Motor neuron (in vitro differentiated cells): Measurements from ENCODE around the gene FAM168A. TPM values are rescaled to one million over a fixed set of nuclear protein-coding genes. Genes with fewer than 3 reads are reported as not detected.

ENCODE experiments used
- ATAC-seq, 8 experiments: fragments of 200-7000 bp; cut with Tn5 transposase; replicated peaks in 6 of 8; 2 replicates each; pipeline ENCODE4 v1.8.0; 2021; ENCODE audit warnings: mild to moderate bottlenecking in 8 of 8, moderate library complexity in 8 of 8
- H3K27ac ChIP-seq, 2 donors: fragments of 250-450 bp; sonication (Bioruptor Pico); 2 replicates each; pipeline ENCODE4 v1.9.0; 2021; ENCODE audit warnings: antibody characterized with exemption in 2 of 2, mild to moderate bottlenecking in 2 of 2, moderate library complexity in 1 of 2
- H3K4me1 ChIP-seq, 2 donors: fragments of 250-450 bp; sonication (Bioruptor Pico); replicated peaks in 1 of 2; 2 replicates each; pipeline ENCODE4 v1.6.1; 2021; ENCODE audit warnings: antibody characterized with exemption in 2 of 2, mild to moderate bottlenecking in 2 of 2, moderate library complexity in 1 of 2
- H3K4me3 ChIP-seq, 5 donors: fragments of 250-450 bp; sonication (Bioruptor Pico); 2 replicates each; pipeline ENCODE4 v1.9.0; 2021; ENCODE audit warnings: antibody characterized with exemption in 5 of 5, mild to moderate bottlenecking in 5 of 5, moderate library complexity in 4 of 5
- WGBS, 10 experiments: fragments of 450-650 bp; shearing (Covaris generic); methylation state at CpG; one replicate each; pipeline ENCODE4 v1.0.0; 2022; 5-methylcytosine and 5-hydroxymethylcytosine counted together
- in situ Hi-C, 9 experiments: fragments of 400-800 bp; cut with MboI; loops; one replicate each; pipeline ENCODE4 v1.15.0; 2021; ENCODE audit warnings: low sequenced_read_pairs in 9 of 9, low pct_unique_long_range_greater_than_20kb in 2 of 9; ENCODE audit not compliant: unreplicated experiment in 9 of 9
- total RNA-seq, 8 experiments: library from RNA; unstranded; fragments of 300-600 nt; gene quantifications; 2 replicates each; pipeline versions ENCODE4 v1.2.3 to v1.2.4, GENCODE V29; 2022

The FAM168A gene
- total RNA-seq, 8 experiments from 2014 or later: 33.2 to 82.3 (median 47.1) TPM

DNA sequence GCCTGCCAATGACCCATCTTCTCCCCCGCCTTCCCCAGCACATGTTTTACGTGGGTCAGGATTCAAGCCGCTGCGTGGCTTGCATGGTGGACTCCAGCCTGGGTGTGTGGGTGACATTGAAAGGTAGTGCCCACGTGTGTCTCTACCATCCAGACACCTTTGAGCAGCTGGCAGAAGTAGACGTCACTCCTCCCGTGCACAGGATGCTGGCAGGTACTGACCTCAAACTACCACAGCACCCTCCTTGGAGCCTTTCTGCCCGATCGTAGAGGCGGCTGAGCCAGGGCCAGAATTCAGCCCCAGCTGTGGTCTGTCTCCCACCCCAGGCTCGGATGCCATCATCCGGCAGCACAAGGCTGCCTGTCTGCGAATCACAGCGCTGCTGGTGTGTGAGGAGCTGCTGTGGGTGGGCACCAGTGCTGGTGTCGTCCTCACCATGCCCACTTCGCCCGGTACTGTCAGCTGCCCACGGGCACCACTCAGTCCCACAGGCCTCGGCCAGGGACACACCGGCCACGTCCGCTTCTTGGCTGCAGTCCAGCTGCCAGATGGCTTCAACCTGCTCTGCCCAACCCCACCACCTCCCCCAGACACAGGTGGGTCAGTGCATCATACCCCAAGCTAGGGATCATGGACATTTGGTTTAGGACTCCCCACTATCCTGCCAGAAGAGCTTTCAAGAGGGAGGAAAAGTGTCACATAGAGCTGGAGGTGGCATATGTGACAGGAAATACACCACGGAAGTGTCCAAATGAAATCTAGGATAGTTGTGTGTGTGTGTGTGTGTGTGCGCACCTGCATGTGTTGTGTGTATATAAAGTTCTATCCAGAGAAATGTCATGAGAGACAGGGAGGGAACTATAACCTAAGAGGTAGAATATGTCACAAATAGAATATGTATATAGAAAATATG lies 232.3 kb downstream of the FAM168A start:
- no peak for ATAC-seq
- no peak overlapping the region for H3K27ac ChIP-seq
- 83 to 100% (median 96%) methylated on average over 1 to 5 of the region's 24 CpGs; no CpG with 5 or more reads in 4 of the 10 experiments for WGBS, 10 experiments

GRCh38 chr11:73363147-73363546 lies 234.8 kb downstream of the FAM168A start:
- in situ Hi-C loops: no loop called here
- ATAC-seq: no peak
- 100% methylated on average over 1 of the region's 9 CpGs; no CpG with 5 or more reads in 9 of the 10 experiments for WGBS, 10 experiments
- H3K4me3 ChIP-seq: no peak overlapping the region
- no peak overlapping the region for H3K27ac ChIP-seq
- peaks cover 0 to 4% of the 10 kb centered on the region in 2 donors for H3K4me1 ChIP-seq

More for the DNA sequence above, 232.3 kb downstream of the FAM168A start:
- H3K4me3 ChIP-seq: no peak overlapping the region
- H3K4me1 ChIP-seq: peaks cover 0 to 4% of the 10 kb centered on the region in 2 donors
- in situ Hi-C loops: no loop called here

DNA sequence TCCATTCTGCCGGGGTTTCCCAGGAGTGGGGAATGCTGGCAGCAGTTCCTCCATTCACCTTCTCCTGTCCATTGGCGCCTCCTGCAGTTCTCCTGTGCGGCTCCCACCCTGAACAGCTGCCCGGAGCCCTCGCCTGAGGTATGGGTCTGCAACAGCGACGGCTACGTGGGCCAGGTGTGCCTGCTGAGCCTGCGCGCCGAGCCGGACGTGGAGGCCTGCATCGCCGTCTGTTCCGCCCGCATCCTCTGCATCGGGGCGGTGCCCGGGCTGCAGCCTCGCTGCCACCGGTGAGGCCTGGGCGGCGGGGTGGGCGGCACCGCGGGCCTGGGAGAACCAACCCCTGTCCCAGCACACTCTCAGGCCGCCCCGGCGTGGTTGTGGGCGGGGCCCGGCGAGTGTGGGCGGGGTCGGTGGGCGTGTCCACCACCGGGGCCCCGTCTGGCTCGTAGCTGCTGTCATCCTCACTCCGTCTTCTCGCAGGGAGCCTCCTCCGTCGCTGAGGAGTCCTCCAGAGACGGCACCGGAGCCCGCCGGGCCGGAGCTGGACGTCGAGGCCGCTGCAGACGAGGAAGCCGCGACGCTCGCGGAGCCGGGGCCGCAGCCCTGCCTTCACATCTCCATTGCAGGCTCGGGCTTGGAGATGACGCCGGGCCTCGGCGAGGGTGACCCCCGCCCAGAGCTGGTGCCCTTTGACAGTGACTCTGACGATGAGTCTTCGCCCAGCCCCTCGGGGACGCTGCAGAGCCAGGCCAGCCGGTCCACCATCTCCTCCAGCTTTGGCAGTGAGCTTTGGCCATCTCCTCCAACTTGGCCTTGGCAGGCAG lies 235.7 kb downstream of the FAM168A start:
- WGBS, 10 experiments: 20 to 100% (median 81%) methylated on average over 1 to 9 of the region's 70 CpGs; no CpG with 5 or more reads in 6 of the 10 experiments
- H3K27ac ChIP-seq: no peak overlapping the region
- peak in 5 of 8 experiments; percentile 52 to 88 (median 69) for ATAC-seq
- in situ Hi-C loops: no loop called here
- H3K4me1 ChIP-seq: peaks cover 0 to 4% of the 10 kb centered on the region in 2 donors
- H3K4me3 ChIP-seq: no peak overlapping the region

- in situ Hi-C loops: no loop called here
- WGBS, 10 experiments: 84 to 100% (median 98%) methylated on average over 1 to 4 of the region's 8 CpGs; no CpG with 5 or more reads in 4 of the 10 experiments
- ATAC-seq: no peak
- no peak overlapping the region for H3K4me3 ChIP-seq
- H3K4me1 ChIP-seq: peaks cover 0 to 4% of the 10 kb centered on the region in 2 donors
- H3K27ac ChIP-seq: no peak overlapping the region
Measured at GRCh38 chr11:73360743-73361369, 237.1 kb downstream of the FAM168A start.

DNA sequence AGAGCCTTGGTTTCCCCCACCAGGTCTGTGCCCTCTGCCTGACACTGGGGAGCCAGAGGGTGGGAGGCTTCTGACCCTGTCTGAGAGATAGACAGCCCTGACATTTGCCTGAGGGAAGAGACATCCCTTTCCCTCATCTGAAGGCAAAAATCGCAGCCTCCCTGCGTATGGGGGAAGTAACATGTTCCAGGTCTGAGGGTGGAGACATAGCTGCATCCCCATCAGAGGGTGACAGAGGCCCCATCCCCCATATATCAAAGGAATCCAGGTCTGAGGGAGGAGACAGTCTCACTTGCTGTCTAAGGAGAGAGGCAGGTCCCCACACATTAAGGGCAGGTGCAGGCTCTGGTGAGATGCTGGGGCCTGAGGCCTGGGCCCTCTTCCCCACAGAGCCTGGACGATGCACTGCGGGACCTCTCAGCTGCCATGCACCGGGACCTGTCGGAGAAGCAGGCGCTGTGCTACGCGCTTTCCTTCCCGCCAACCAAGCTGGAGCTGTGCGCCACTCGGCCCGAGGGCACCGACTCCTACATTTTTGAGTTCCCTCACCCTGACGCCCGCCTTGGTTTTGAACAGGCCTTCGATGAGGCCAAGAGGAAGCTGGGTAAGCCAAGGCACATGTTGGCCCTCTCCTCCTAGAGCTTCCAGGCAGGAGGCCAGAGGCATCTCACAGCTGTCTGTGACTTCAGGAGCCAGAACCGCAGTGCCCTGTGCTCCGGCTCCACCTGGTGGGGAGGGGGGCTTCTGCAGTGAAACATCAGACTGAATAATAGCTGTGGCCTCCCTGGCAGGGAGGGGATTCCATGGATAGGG lies 237.8 kb downstream of the FAM168A start:
- Histone ChIP-seq H3K4me1 (peaks cover 0 to 4% of the 10 kb centered on the region in 2 donors), H3K27ac (no peak overlapping the region), H3K4me3 (no peak overlapping the region)
- peak in 1 of 8 experiments; percentile 79 for ATAC-seq
- in situ Hi-C loops: no loop called here
- 37 to 100% (median 78%) methylated on average over 2 to 3 of the region's 19 CpGs; no CpG with 5 or more reads in 5 of the 10 experiments for WGBS, 10 experiments

GRCh38 chr11:73359341-73359740 lies 238.6 kb downstream of the FAM168A start:
- ATAC-seq: peak in 4 of 8 experiments; percentile 20 to 60 (median 30)
- Histone ChIP-seq H3K4me1 (peaks cover 0 to 4% of the 10 kb centered on the region in 2 donors), H3K27ac (no peak overlapping the region), H3K4me3 (no peak overlapping the region)
- WGBS, 10 experiments: 27 to 91% (median 77%) methylated on average over 1 to 7 of the region's 11 CpGs; no CpG with 5 or more reads in 4 of the 10 experiments
- in situ Hi-C loops: no loop called here

- 67 to 100% (median 87%) methylated on average over 1 to 5 of the region's 5 CpGs; no CpG with 5 or more reads in 5 of the 10 experiments for WGBS, 10 experiments
- Histone ChIP-seq H3K27ac (no peak overlapping the region), H3K4me3 (no peak overlapping the region), H3K4me1 (peaks cover 0 to 4% of the 10 kb centered on the region in 2 donors)
- no peak for ATAC-seq
- in situ Hi-C loops: no loop called here
Measured at GRCh38 chr11:73358071-73358470, 239.8 kb downstream of the FAM168A start.

DNA sequence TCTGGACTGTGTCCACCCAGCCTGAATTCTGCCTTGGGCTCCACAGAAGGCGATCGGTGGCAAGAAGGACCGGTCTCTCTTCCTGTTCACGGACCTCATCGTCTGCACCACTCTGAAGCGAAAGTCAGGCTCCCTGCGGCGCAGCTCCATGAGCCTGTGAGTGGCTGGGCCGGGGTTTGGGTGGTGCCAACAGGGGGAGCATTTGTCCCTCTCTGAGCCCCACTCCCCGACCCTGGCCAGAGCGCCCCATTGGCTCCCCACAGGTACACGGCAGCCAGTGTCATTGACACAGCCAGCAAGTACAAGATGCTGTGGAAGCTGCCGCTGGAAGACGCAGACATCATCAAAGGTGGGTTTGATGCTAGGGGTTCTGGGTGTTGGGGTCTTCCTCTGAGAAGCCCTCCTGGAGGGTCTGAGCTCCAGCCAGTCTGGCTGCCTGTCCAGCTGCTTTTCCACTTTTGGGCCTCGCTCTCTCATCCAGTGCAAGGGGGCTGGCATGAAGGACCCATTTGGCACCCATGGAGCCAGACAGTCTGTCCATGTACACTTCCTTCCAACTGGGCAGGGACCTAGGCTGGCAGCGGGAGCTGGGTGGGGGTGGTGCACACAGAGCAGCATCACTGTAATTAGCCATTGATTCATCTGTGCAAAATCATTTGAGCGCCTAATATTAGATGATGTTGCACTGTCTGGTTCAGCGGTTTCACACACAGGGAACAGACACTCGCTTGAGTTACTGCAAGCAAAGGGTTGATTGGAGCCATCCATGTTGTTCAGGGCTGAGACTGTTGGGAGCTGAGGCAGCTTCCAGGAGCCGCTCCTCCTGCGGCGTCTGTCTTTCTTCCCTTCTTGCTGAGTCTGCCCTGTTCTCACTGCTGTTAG lies 240.7 kb downstream of the FAM168A start:
- H3K27ac ChIP-seq: no peak overlapping the region
- peaks cover 0 to 4% of the 10 kb centered on the region in 2 donors for H3K4me1 ChIP-seq
- ATAC-seq: peak in 1 of 8 experiments; percentile 18
- no peak overlapping the region for H3K4me3 ChIP-seq
- WGBS, 10 experiments: 75 to 96% (median 91%) methylated on average over 2 to 5 of the region's 22 CpGs; no CpG with 5 or more reads in 5 of the 10 experiments
- in situ Hi-C loops: no loop called here

- H3K27ac ChIP-seq: no peak overlapping the region
- peak in 4 of 8 experiments; percentile 39 to 97 (median 87) for ATAC-seq
- H3K4me3 ChIP-seq: no peak overlapping the region
- 20 to 100% (median 88%) methylated on average over 1 to 4 of the region's 4 CpGs; no CpG with 5 or more reads in 4 of the 10 experiments for WGBS, 10 experiments
- H3K4me1 ChIP-seq: no peaks in the 10 kb centered on the region
- in situ Hi-C loops: no loop called here
Measured at GRCh38 chr11:73355109-73355508, 242.8 kb downstream of the FAM168A start.

GRCh38 chr11:73353422-73353821 lies 244.5 kb downstream of the FAM168A start:
- WGBS, 10 experiments: 60 to 100% (median 96%) methylated on average over 1 to 4 of the region's 4 CpGs
- in situ Hi-C loops: no loop called here
- ATAC-seq: no peak
- Histone ChIP-seq H3K4me3 (no peak overlapping the region), H3K4me1 (no peaks in the 10 kb centered on the region), H3K27ac (no peak overlapping the region)

DNA sequence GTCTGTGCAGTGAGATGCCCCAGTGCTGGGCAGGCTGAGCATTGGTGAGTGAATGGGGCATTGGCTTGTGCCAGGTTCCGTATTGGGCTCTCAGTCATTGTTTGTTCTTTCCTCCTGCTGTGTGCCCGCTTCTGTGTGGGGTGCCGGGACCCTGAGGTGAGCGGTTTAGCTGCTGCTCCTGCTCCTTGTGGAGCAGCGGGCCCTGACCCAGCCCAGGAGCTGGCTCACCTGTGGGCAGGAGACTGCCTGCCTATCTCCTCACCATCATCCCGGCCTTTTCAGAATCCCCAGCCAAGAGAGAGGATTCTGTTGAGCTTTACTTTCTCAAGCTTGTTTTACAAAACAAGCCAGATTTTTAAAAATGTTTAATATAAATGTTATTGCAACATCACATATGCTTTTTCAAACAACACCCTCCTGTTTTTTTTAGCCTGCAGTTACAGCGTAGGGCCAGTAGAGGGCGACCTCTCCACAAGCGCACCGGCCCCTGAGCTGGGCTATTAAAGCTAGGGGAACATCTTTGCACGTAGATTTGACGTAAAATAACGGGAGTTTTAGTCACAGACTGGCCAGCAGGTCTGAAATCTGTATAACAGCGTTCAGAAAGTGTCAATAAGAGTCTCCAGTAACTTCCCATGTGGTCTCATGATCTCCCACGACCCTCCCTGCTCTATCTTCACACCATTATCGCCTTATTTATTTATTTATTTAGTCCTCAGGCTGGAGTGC lies 246.8 kb downstream of the FAM168A start:
- in situ Hi-C loops: no loop called here
- WGBS, 10 experiments: 0 to 22% (median 18%) methylated on average over 1 to 14 of the region's 16 CpGs; no CpG with 5 or more reads in 3 of the 10 experiments
- H3K27ac ChIP-seq: no peak overlapping the region

More for the DNA sequence above, 246.8 kb downstream of the FAM168A start:
- ATAC-seq: peak; percentile 38 to 73 (median 61)
- H3K4me3 ChIP-seq: no peak overlapping the region
- H3K4me1 ChIP-seq: no peaks in the 10 kb centered on the region
